Measurements from ENCODE around the gene GALNT18.

GALNT18 gene

GRCh38 chr11:11241284-11241683 lies 380.5 kb downstream of the GALNT18 start:
- no peak for DNase-seq (ENCODE audit: low read depth in 2 of 2)

- no peak for DNase-seq (ENCODE audit: low read depth in 2 of 2)
These were observed 381.8 kb downstream of the GALNT18 start for GRCh38 chr11:11239959-11240358.

- DNase-seq (ENCODE audit: low read depth in 2 of 2) = no peak
These were observed 384.6 kb downstream of the GALNT18 start for GRCh38 chr11:11237070-11237832.

- no peak for DNase-seq (ENCODE audit: low read depth in 2 of 2)
These were observed 385.2 kb downstream of the GALNT18 start for GRCh38 chr11:11236498-11237059.

GRCh38 chr11:11231763-11232162 lies 390.0 kb downstream of the GALNT18 start:
- no peak for DNase-seq (ENCODE audit: low read depth in 2 of 2)

GRCh38 chr11:11230802-11231562 lies 390.8 kb downstream of the GALNT18 start:
- DNase-seq (ENCODE audit: low read depth in 2 of 2) = peak in 1 of 2 donors; percentile 12

GRCh38 chr11:11230087-11230486 lies 391.7 kb downstream of the GALNT18 start:
- DNase-seq (ENCODE audit: low read depth in 2 of 2) = no peak

GRCh38 chr11:11229647-11230046 lies 392.2 kb downstream of the GALNT18 start:
- no peak for DNase-seq (ENCODE audit: low read depth in 2 of 2)

GRCh38 chr11:11227296-11228085 lies 394.3 kb downstream of the GALNT18 start:
- no peak for DNase-seq (ENCODE audit: low read depth in 2 of 2)

Measured in stimulated activated CD8-positive, alpha-beta memory T cell treated with anti-CD3 and anti-CD28 coated beads, Interleukin-2, amount 100 ng/mL, for 48 hours (primary cell).